Measurements from ENCODE around the gene NMT1.

Gene NMT1

GRCh38 chr17:45135978-45136791 is 75.1 kb downstream of the NMT1 start:
- DNase-seq (ENCODE audit: low read depth in 2 of 2): no peak

GRCh38 chr17:45136846-45137560 is 75.9 kb downstream of the NMT1 start:
- DNase-seq (ENCODE audit: low read depth in 2 of 2): no peak

- no peak for DNase-seq (ENCODE audit: low read depth in 2 of 2)
Measured at GRCh38 chr17:45137561-45138305, 76.6 kb downstream of the NMT1 start.

GRCh38 chr17:45138911-45139532 is 77.9 kb downstream of the NMT1 start:
- DNase-seq (ENCODE audit: low read depth in 2 of 2): no peak

GRCh38 chr17:45139533-45139920 is 78.4 kb downstream of the NMT1 start:
- no peak for DNase-seq (ENCODE audit: low read depth in 2 of 2)

- no peak for DNase-seq (ENCODE audit: low read depth in 2 of 2)
Measured at GRCh38 chr17:45143094-45143670, 82.1 kb downstream of the NMT1 start.

GRCh38 chr17:45143767-45144198 is 82.7 kb downstream of the NMT1 start:
- peak; percentile 79 to 84 for DNase-seq (ENCODE audit: low read depth in 2 of 2)

GRCh38 chr17:45144199-45145034 is 83.3 kb downstream of the NMT1 start:
- DNase-seq (ENCODE audit: low read depth in 2 of 2): no peak

- no peak for DNase-seq (ENCODE audit: low read depth in 2 of 2)
Measured at GRCh38 chr17:45145035-45145389, 83.9 kb downstream of the NMT1 start.

GRCh38 chr17:45146166-45146565 is 85.0 kb downstream of the NMT1 start:
- DNase-seq (ENCODE audit: low read depth in 2 of 2): no peak

- DNase-seq (ENCODE audit: low read depth in 2 of 2): no peak
Measured at GRCh38 chr17:45146592-45146889, 85.4 kb downstream of the NMT1 start.

- no peak for DNase-seq (ENCODE audit: low read depth in 2 of 2)
Measured at GRCh38 chr17:45146890-45147580, 85.9 kb downstream of the NMT1 start.

- peak; percentile 95 to 98 for DNase-seq (ENCODE audit: low read depth in 2 of 2)
Measured at GRCh38 chr17:45147581-45148182, 86.6 kb downstream of the NMT1 start.

- DNase-seq (ENCODE audit: low read depth in 2 of 2): peak; percentile 100
Measured at GRCh38 chr17:45148183-45149036, 87.3 kb downstream of the NMT1 start, which contains the start of gene HEXIM1. HEXIM1 (plus strand) TSS chr17:45148475; CDS start chr17:45149191, 716 bp downstream.

- DNase-seq (ENCODE audit: low read depth in 2 of 2): no peak
Measured at GRCh38 chr17:45149037-45149668, 88.0 kb downstream of the NMT1 start.

GRCh38 chr17:45149669-45150664 is 88.8 kb downstream of the NMT1 start:
- no peak for DNase-seq (ENCODE audit: low read depth in 2 of 2)

All from fibroblast of skin of left biceps (primary cell).